ENCODE measurements around the gene ZNF263.

Gene ZNF263

GRCh38 chr16:3243882-3244281 is 39.4 kb upstream of the ZNF263 start:
- TF ChIP-seq, protein P1, sequence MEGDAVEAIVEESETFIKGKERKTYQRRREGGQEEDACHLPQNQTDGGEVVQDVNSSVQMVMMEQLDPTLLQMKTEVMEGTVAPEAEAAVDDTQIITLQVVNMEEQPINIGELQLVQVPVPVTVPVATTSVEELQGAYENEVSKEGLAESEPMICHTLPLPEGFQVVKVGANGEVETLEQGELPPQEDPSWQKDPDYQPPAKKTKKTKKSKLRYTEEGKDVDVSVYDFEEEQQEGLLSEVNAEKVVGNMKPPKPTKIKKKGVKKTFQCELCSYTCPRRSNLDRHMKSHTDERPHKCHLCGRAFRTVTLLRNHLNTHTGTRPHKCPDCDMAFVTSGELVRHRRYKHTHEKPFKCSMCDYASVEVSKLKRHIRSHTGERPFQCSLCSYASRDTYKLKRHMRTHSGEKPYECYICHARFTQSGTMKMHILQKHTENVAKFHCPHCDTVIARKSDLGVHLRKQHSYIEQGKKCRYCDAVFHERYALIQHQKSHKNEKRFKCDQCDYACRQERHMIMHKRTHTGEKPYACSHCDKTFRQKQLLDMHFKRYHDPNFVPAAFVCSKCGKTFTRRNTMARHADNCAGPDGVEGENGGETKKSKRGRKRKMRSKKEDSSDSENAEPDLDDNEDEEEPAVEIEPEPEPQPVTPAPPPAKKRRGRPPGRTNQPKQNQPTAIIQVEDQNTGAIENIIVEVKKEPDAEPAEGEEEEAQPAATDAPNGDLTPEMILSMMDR (IDR thresholded peaks at IDR 0.05; ENCODE audit: low read depth, low read length, missing control alignments) = no peak
- no peak for DNase-seq (ENCODE audit: low read depth)
- H3K4me3 ChIP-seq (ENCODE audit: low read depth, low read length) = no peak overlapping the region

GRCh38 chr16:3246002-3246401 is 37.3 kb upstream of the ZNF263 start:
- no peak overlapping the region for H3K4me3 ChIP-seq (ENCODE audit: low read depth, low read length)
- DNase-seq (ENCODE audit: low read depth) = no peak
- TF ChIP-seq, protein P1 (IDR thresholded peaks at IDR 0.05; ENCODE audit: low read depth, low read length, missing control alignments) = no peak

- H3K4me3 ChIP-seq (ENCODE audit: low read depth, low read length) = no peak overlapping the region
- TF ChIP-seq, protein P1 (IDR thresholded peaks at IDR 0.05; ENCODE audit: low read depth, low read length, missing control alignments) = no peak
Measured at GRCh38 chr16:3246876-3247275, 36.4 kb upstream of the ZNF263 start.

DNA sequence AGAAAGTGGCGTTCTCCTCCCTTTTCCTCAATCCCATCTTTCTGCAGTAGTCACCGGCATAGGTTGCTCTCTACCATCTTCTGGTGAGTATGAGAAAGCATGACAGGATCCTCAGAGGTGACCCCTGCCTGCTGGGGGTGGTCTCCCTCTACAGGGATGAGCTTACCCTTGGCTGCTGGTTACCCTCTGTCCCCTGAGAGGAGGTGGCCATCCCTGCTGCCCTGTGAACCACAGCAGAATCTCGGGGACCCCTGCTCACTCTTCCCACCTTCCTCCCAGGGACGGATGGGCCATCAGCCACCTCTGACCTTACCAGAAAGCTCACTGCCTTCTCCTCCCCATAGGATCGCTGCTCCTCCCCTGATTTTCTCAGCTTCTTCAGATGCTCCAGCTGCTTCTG is 34.7 kb upstream of the ZNF263 start:
- no peak overlapping the region for H3K4me3 ChIP-seq (ENCODE audit: low read depth, low read length)
- no peak for DNase-seq (ENCODE audit: low read depth)
- TF ChIP-seq, protein P1 (IDR thresholded peaks at IDR 0.05; ENCODE audit: low read depth, low read length, missing control alignments) = no peak

More at GRCh38 chr16:3246876-3247275, 36.4 kb upstream of the ZNF263 start:
- no peak for DNase-seq (ENCODE audit: low read depth)

DNA sequence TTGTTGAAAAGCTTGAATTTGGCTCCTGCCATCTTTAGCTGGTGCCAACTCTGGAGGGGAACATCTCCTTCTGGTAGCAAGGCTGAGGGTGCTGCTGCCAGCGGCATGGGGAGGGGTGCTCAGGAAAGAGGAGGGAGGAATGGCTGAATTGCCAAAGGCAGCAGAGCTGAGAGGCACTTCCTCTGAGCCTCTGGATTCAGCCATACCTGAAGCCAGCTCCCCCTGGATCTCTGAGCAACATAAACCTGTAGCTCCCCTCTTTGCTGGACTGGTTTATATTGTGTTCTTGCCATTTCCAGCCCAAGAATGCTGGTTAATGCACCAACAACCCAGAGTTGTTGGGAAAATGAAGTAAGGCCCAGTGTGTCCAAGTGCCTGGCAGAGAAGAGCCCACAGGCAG is 34.3 kb upstream of the ZNF263 start:
- no peak overlapping the region for H3K4me3 ChIP-seq (ENCODE audit: low read depth, low read length)
- TF ChIP-seq, protein P1 (IDR thresholded peaks at IDR 0.05; ENCODE audit: low read depth, low read length, missing control alignments) = no peak
- DNase-seq (ENCODE audit: low read depth) = no peak

DNA sequence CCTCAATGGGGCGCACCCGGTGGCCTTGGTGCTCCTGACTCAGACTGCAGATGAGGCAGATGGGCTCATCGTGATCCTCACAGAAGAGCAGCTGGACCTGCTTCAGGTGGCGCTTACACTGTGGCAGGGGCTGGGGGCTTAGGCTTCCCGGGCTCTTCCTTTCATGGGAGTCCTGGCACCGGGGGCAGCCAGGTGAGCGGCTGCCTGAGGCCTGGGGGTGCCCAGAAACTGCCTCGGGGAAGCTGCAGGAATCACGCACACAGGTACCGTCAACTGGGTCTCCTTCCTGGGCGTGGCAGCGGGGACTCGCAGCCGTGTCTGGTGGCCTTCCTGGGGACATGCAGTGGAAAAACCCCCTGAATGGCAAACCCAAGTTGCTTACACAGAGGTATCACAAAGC is 33.8 kb upstream of the ZNF263 start:
- TF ChIP-seq, protein P1 (IDR thresholded peaks at IDR 0.05; ENCODE audit: low read depth, low read length, missing control alignments) = no peak
- no peak for DNase-seq (ENCODE audit: low read depth)
- H3K4me3 ChIP-seq (ENCODE audit: low read depth, low read length) = no peak overlapping the region

DNA sequence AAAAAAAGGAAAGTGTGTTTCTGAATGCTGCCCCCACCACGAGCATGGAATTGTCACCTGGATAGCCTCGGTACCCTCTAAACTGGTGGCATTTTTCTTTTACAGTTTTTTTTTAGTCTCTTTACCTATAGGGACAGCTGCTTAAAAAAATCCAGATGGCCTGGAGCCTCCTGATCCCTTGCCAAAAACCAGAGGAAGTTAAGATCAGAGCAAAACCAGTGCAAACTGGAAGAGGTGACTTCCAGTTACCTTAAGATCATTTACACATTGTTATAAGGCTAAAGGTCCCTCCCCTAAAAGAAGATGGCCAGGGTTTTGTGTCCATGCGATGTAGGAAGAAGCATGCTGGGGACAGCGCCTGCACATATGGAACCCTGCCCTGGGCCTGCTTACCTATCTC is 30.3 kb upstream of the ZNF263 start:
- DNase-seq (ENCODE audit: low read depth) = no peak
- no peak overlapping the region for H3K4me3 ChIP-seq (ENCODE audit: low read depth, low read length)
- TF ChIP-seq, protein P1 (IDR thresholded peaks at IDR 0.05; ENCODE audit: low read depth, low read length, missing control alignments) = no peak
